Effector memory CD8-positive, alpha-beta T cell (primary cell): ENCODE results near the gene NDUFA11.

Experiments used
- ATAC-seq: fragments of 150-1000 bp; cut with Tn5 transposase; replicated peaks from 2 replicates; pipeline ENCODE4 v1.10.0; 2021; ENCODE audit warnings: mild to moderate bottlenecking, moderate library complexity
- DNase-seq, 3 experiments: peaks; one replicate each; pipeline ENCODE4 v3.0.0; 2021
- H3K27ac Mint-ChIP-seq, 2 donors: one replicate each; pipeline ENCODE4 v1.8.0; 2022; ENCODE audit warnings: mild to moderate bottlenecking in 2 of 2, mixed read lengths in 2 of 2, moderate library complexity in 2 of 2
- H3K27me3 Mint-ChIP-seq, 2 donors: one replicate each; pipeline ENCODE4 v1.8.0; 2022; ENCODE audit warnings: mixed read lengths in 2 of 2
- H3K36me3 Mint-ChIP-seq: one replicate; pipeline ENCODE4 v1.8.0; 2022; ENCODE audit warnings: mild to moderate bottlenecking, moderate library complexity, mixed read lengths; ENCODE audit not compliant: insufficient read depth
- H3K4me1 Mint-ChIP-seq, 2 donors: one replicate each; pipeline ENCODE4 v1.8.0; 2022; ENCODE audit warnings: low read depth in 2 of 2, mixed read lengths in 2 of 2
- H3K4me3 Mint-ChIP-seq, 2 donors: one replicate each; pipeline ENCODE4 v1.8.0; 2022; ENCODE audit warnings: mild to moderate bottlenecking in 2 of 2, mixed read lengths in 2 of 2, moderate library complexity in 2 of 2
- H3K9me3 Mint-ChIP-seq, 2 donors: one replicate each; pipeline ENCODE4 v1.8.0; 2022; ENCODE audit warnings: mixed read lengths in 2 of 2

Gene NDUFA11

GRCh38 chr19:5896365-5897076 is 7.1 kb downstream of the NDUFA11 start:
- H3K4me1 Mint-ChIP-seq, result peaks cover 7 to 17% of the 10 kb centered on the region in 2 donors
- peaks cover 14% of the 10 kb centered on the region for H3K36me3 Mint-ChIP-seq
- DNase-seq (no peak), ATAC-seq (no peak)
- H3K9me3 Mint-ChIP-seq, result no peaks in the 10 kb centered on the region
- H3K27ac Mint-ChIP-seq, result no peak overlapping the region
- H3K27me3 Mint-ChIP-seq, result no peaks in the 10 kb centered on the region
- no peak overlapping the region for H3K4me3 Mint-ChIP-seq

- ATAC-seq (no peak), DNase-seq (no peak)
- Mint-ChIP-seq H3K27ac (no peak overlapping the region), H3K4me1 (peaks cover 7 to 13% of the 10 kb centered on the region in 2 donors), H3K9me3 (no peaks in the 10 kb centered on the region), H3K36me3 (peaks cover 12% of the 10 kb centered on the region), H3K4me3 (no peak overlapping the region), H3K27me3 (no peaks in the 10 kb centered on the region)
Observed at GRCh38 chr19:5895890-5896289, 7.7 kb downstream of the NDUFA11 start.

GRCh38 chr19:5895409-5895808 is 8.2 kb downstream of the NDUFA11 start:
- Mint-ChIP-seq H3K36me3 (peaks cover 11% of the 10 kb centered on the region), H3K4me1 (peaks cover 7 to 13% of the 10 kb centered on the region in 2 donors), H3K9me3 (no peaks in the 10 kb centered on the region), H3K4me3 (no peak overlapping the region), H3K27me3 (no peaks in the 10 kb centered on the region), H3K27ac (no peak overlapping the region)
- no peak for DNase-seq
- no peak for ATAC-seq

GRCh38 chr19:5894704-5895349 is 8.8 kb downstream of the NDUFA11 start:
- peaks cover under 1 to 9% of the 10 kb centered on the region in 2 donors for H3K4me1 Mint-ChIP-seq

GRCh38 chr19:5893907-5894703 is 9.5 kb downstream of the NDUFA11 start:
- H3K27ac Mint-ChIP-seq, result peak overlapping the region in 1 of 2 donors; percentile 15
- peaks cover 0 to 9% of the 10 kb centered on the region in 2 donors for H3K4me1 Mint-ChIP-seq
- no peak overlapping the region for H3K4me3 Mint-ChIP-seq
- no peak for DNase-seq
- ATAC-seq, result no peak
- H3K9me3 Mint-ChIP-seq, result no peaks in the 10 kb centered on the region
- peaks cover 11% of the 10 kb centered on the region for H3K36me3 Mint-ChIP-seq
- H3K27me3 Mint-ChIP-seq, result no peaks in the 10 kb centered on the region

More at GRCh38 chr19:5894704-5895349, 8.8 kb downstream of the NDUFA11 start:
- Mint-ChIP-seq H3K36me3 (peaks cover 11% of the 10 kb centered on the region), H3K9me3 (no peaks in the 10 kb centered on the region), H3K27me3 (no peaks in the 10 kb centered on the region), H3K4me3 (no peak overlapping the region), H3K27ac (peak overlapping the region in 1 of 2 donors; percentile 15)
- ATAC-seq (no peak), DNase-seq (no peak)

- Mint-ChIP-seq H3K27ac (no peak overlapping the region), H3K9me3 (no peaks in the 10 kb centered on the region), H3K36me3 (peaks cover 11% of the 10 kb centered on the region), H3K4me1 (peaks cover 0 to 9% of the 10 kb centered on the region in 2 donors), H3K27me3 (no peaks in the 10 kb centered on the region), H3K4me3 (no peak overlapping the region)
- DNase-seq (no peak), ATAC-seq (no peak)
Observed at GRCh38 chr19:5893296-5893903, 10.2 kb downstream of the NDUFA11 start.

- DNase-seq (no peak), ATAC-seq (no peak)
- no peaks in the 10 kb centered on the region for H3K27me3 Mint-ChIP-seq
- H3K4me3 Mint-ChIP-seq, result no peak overlapping the region
- no peaks in the 10 kb centered on the region for H3K9me3 Mint-ChIP-seq
- peaks cover 9% of the 10 kb centered on the region for H3K36me3 Mint-ChIP-seq
- peak overlapping the region in 1 of 2 donors; percentile 77 for H3K27ac Mint-ChIP-seq
- peaks cover 0 to 6% of the 10 kb centered on the region in 2 donors for H3K4me1 Mint-ChIP-seq
Observed at GRCh38 chr19:5892772-5893275, 10.8 kb downstream of the NDUFA11 start.

GRCh38 chr19:5891938-5892771 is 11.4 kb downstream of the NDUFA11 start:
- DNase-seq (no peak), ATAC-seq (no peak)
- H3K9me3 Mint-ChIP-seq, result no peaks in the 10 kb centered on the region
- no peaks in the 10 kb centered on the region for H3K27me3 Mint-ChIP-seq
- H3K27ac Mint-ChIP-seq, result peak overlapping the region in 1 of 2 donors; percentile 77
- peak overlapping the region in 1 of 2 donors; percentile 23 for H3K4me3 Mint-ChIP-seq
- peaks cover 0 to 6% of the 10 kb centered on the region in 2 donors for H3K4me1 Mint-ChIP-seq
- H3K36me3 Mint-ChIP-seq, result peaks cover 8% of the 10 kb centered on the region

- H3K36me3 Mint-ChIP-seq, result peaks cover 8% of the 10 kb centered on the region
- H3K9me3 Mint-ChIP-seq, result no peaks in the 10 kb centered on the region
- no peaks in the 10 kb centered on the region for H3K27me3 Mint-ChIP-seq
- DNase-seq (no peak), ATAC-seq (no peak)
- H3K27ac Mint-ChIP-seq, result no peak overlapping the region
- H3K4me3 Mint-ChIP-seq, result peak overlapping the region in 1 of 2 donors; percentile 23
- H3K4me1 Mint-ChIP-seq, result peaks cover 0 to 6% of the 10 kb centered on the region in 2 donors
Observed at GRCh38 chr19:5891572-5891937, 12.0 kb downstream of the NDUFA11 start.

GRCh38 chr19:5890099-5890498 is 13.5 kb downstream of the NDUFA11 start:
- Mint-ChIP-seq H3K27ac (peak overlapping the region in 1 of 2 donors; percentile 44), H3K36me3 (peaks cover 4% of the 10 kb centered on the region), H3K4me3 (no peak overlapping the region), H3K9me3 (no peaks in the 10 kb centered on the region), H3K4me1 (peaks cover 0 to 4% of the 10 kb centered on the region in 2 donors), H3K27me3 (peaks cover 6 to 7% of the 10 kb centered on the region in 2 donors)
- ATAC-seq (no peak), DNase-seq (no peak)

GRCh38 chr19:5889288-5889971 is 14.2 kb downstream of the NDUFA11 start:
- Mint-ChIP-seq H3K9me3 (no peaks in the 10 kb centered on the region), H3K27ac (peak overlapping the region in 1 of 2 donors; percentile 44), H3K36me3 (no peaks in the 10 kb centered on the region), H3K4me1 (peaks cover 0 to 4% of the 10 kb centered on the region in 2 donors), H3K4me3 (no peak overlapping the region), H3K27me3 (peaks cover 7 to 9% of the 10 kb centered on the region in 2 donors)
- no peak for DNase-seq
- ATAC-seq, result no peak
